ENCODE data around the gene CCNQ.

CCNQ gene

GRCh38 chrX:153628665-153629064, 29.7 kb upstream of the CCNQ start:
- peaks cover 5 to 6% of the 10 kb centered on the region in 2 donors for H3K27me3 ChIP-seq (ENCODE audit: control insufficient read depth in 2 of 2, insufficient read depth in 2 of 2, low read length in 2 of 2)
- H3K9me3 ChIP-seq (ENCODE audit: control insufficient read depth in 2 of 2, low read length in 2 of 2) = peaks cover 0 to 5% of the 10 kb centered on the region in 2 donors
- no peak overlapping the region for H3K27ac ChIP-seq (ENCODE audit: low read depth in 2 of 2, low read length in 2 of 2)
- H3K4me3 ChIP-seq (ENCODE audit: low read length in 2 of 2) = no peak overlapping the region
- no peaks in the 10 kb centered on the region for H3K4me1 ChIP-seq (ENCODE audit: control insufficient read depth in 2 of 2, insufficient read depth in 2 of 2, low read length in 2 of 2)
- no peaks in the 10 kb centered on the region for H3K36me3 ChIP-seq (ENCODE audit: control insufficient read depth in 2 of 2, insufficient read depth in 2 of 2, low read length in 2 of 2)
- H3K9ac ChIP-seq (ENCODE audit: low read depth in 1 of 2, low read length in 2 of 2) = no peak overlapping the region

- Histone ChIP-seq H3K4me1 (ENCODE audit: control insufficient read depth in 2 of 2, insufficient read depth in 2 of 2, low read length in 2 of 2) (no peaks in the 10 kb centered on the region), H3K36me3 (ENCODE audit: control insufficient read depth in 2 of 2, insufficient read depth in 2 of 2, low read length in 2 of 2) (no peaks in the 10 kb centered on the region), H3K27me3 (ENCODE audit: control insufficient read depth in 2 of 2, insufficient read depth in 2 of 2, low read length in 2 of 2) (peaks cover 8 to 10% of the 10 kb centered on the region in 2 donors), H3K9ac (ENCODE audit: low read depth in 1 of 2, low read length in 2 of 2) (no peak overlapping the region), H3K27ac (ENCODE audit: low read depth in 2 of 2, low read length in 2 of 2) (no peak overlapping the region), H3K4me3 (ENCODE audit: low read length in 2 of 2) (no peak overlapping the region), H3K9me3 (ENCODE audit: control insufficient read depth in 2 of 2, low read length in 2 of 2) (peaks cover 0 to 5% of the 10 kb centered on the region in 2 donors)
Measured at GRCh38 chrX:153628129-153628528, 29.2 kb upstream of the CCNQ start.

GRCh38 chrX:153627675-153628111, 28.8 kb upstream of the CCNQ start:
- Histone ChIP-seq H3K27ac (ENCODE audit: low read depth in 2 of 2, low read length in 2 of 2) (no peak overlapping the region), H3K4me3 (ENCODE audit: low read length in 2 of 2) (no peak overlapping the region), H3K9me3 (ENCODE audit: control insufficient read depth in 2 of 2, low read length in 2 of 2) (peaks cover 0 to 5% of the 10 kb centered on the region in 2 donors), H3K27me3 (ENCODE audit: control insufficient read depth in 2 of 2, insufficient read depth in 2 of 2, low read length in 2 of 2) (peaks cover 12 to 15% of the 10 kb centered on the region in 2 donors), H3K9ac (ENCODE audit: low read depth in 1 of 2, low read length in 2 of 2) (no peak overlapping the region), H3K36me3 (ENCODE audit: control insufficient read depth in 2 of 2, insufficient read depth in 2 of 2, low read length in 2 of 2) (no peaks in the 10 kb centered on the region), H3K4me1 (ENCODE audit: control insufficient read depth in 2 of 2, insufficient read depth in 2 of 2, low read length in 2 of 2) (no peaks in the 10 kb centered on the region)

- Histone ChIP-seq H3K36me3 (ENCODE audit: control insufficient read depth in 2 of 2, insufficient read depth in 2 of 2, low read length in 2 of 2) (no peaks in the 10 kb centered on the region), H3K9me3 (ENCODE audit: control insufficient read depth in 2 of 2, low read length in 2 of 2) (peaks cover 0 to 5% of the 10 kb centered on the region in 2 donors), H3K9ac (ENCODE audit: low read depth in 1 of 2, low read length in 2 of 2) (no peak overlapping the region), H3K4me3 (ENCODE audit: low read length in 2 of 2) (no peak overlapping the region), H3K4me1 (ENCODE audit: control insufficient read depth in 2 of 2, insufficient read depth in 2 of 2, low read length in 2 of 2) (no peaks in the 10 kb centered on the region), H3K27me3 (ENCODE audit: control insufficient read depth in 2 of 2, insufficient read depth in 2 of 2, low read length in 2 of 2) (peaks cover 13 to 17% of the 10 kb centered on the region in 2 donors), H3K27ac (ENCODE audit: low read depth in 2 of 2, low read length in 2 of 2) (no peak overlapping the region)
Measured at GRCh38 chrX:153626863-153627674, 28.1 kb upstream of the CCNQ start.

- no peak overlapping the region for H3K9ac ChIP-seq (ENCODE audit: low read depth in 1 of 2, low read length in 2 of 2)
- H3K27me3 ChIP-seq (ENCODE audit: control insufficient read depth in 2 of 2, insufficient read depth in 2 of 2, low read length in 2 of 2) = peaks cover 13 to 22% of the 10 kb centered on the region in 2 donors
- no peaks in the 10 kb centered on the region for H3K4me1 ChIP-seq (ENCODE audit: control insufficient read depth in 2 of 2, insufficient read depth in 2 of 2, low read length in 2 of 2)
- no peak overlapping the region for H3K27ac ChIP-seq (ENCODE audit: low read depth in 2 of 2, low read length in 2 of 2)
- peaks cover 0 to 2% of the 10 kb centered on the region in 2 donors for H3K9me3 ChIP-seq (ENCODE audit: control insufficient read depth in 2 of 2, low read length in 2 of 2)
- H3K36me3 ChIP-seq (ENCODE audit: control insufficient read depth in 2 of 2, insufficient read depth in 2 of 2, low read length in 2 of 2) = no peaks in the 10 kb centered on the region
- no peak overlapping the region for H3K4me3 ChIP-seq (ENCODE audit: low read length in 2 of 2)
Measured at GRCh38 chrX:153626025-153626633, 27.2 kb upstream of the CCNQ start.

- Histone ChIP-seq H3K4me3 (ENCODE audit: low read length in 2 of 2) (no peak overlapping the region), H3K27ac (ENCODE audit: low read depth in 2 of 2, low read length in 2 of 2) (no peak overlapping the region), H3K4me1 (ENCODE audit: control insufficient read depth in 2 of 2, insufficient read depth in 2 of 2, low read length in 2 of 2) (no peaks in the 10 kb centered on the region), H3K9ac (ENCODE audit: low read depth in 1 of 2, low read length in 2 of 2) (no peak overlapping the region), H3K27me3 (ENCODE audit: control insufficient read depth in 2 of 2, insufficient read depth in 2 of 2, low read length in 2 of 2) (peaks cover 13 to 22% of the 10 kb centered on the region in 2 donors), H3K9me3 (ENCODE audit: control insufficient read depth in 2 of 2, low read length in 2 of 2) (no peaks in the 10 kb centered on the region), H3K36me3 (ENCODE audit: control insufficient read depth in 2 of 2, insufficient read depth in 2 of 2, low read length in 2 of 2) (no peaks in the 10 kb centered on the region)
Measured at GRCh38 chrX:153625271-153626024, 26.5 kb upstream of the CCNQ start.

- Histone ChIP-seq H3K4me3 (ENCODE audit: low read length in 2 of 2) (no peak overlapping the region), H3K36me3 (ENCODE audit: control insufficient read depth in 2 of 2, insufficient read depth in 2 of 2, low read length in 2 of 2) (no peaks in the 10 kb centered on the region), H3K9me3 (ENCODE audit: control insufficient read depth in 2 of 2, low read length in 2 of 2) (no peaks in the 10 kb centered on the region), H3K4me1 (ENCODE audit: control insufficient read depth in 2 of 2, insufficient read depth in 2 of 2, low read length in 2 of 2) (no peaks in the 10 kb centered on the region), H3K27ac (ENCODE audit: low read depth in 2 of 2, low read length in 2 of 2) (no peak overlapping the region), H3K27me3 (ENCODE audit: control insufficient read depth in 2 of 2, insufficient read depth in 2 of 2, low read length in 2 of 2) (peaks cover 14 to 22% of the 10 kb centered on the region in 2 donors), H3K9ac (ENCODE audit: low read depth in 1 of 2, low read length in 2 of 2) (no peak overlapping the region)
Measured at GRCh38 chrX:153624196-153625091, 25.5 kb upstream of the CCNQ start.

GRCh38 chrX:153623310-153624029, 24.5 kb upstream of the CCNQ start:
- Histone ChIP-seq H3K27me3 (ENCODE audit: control insufficient read depth in 2 of 2, insufficient read depth in 2 of 2, low read length in 2 of 2) (peaks cover 17 to 22% of the 10 kb centered on the region in 2 donors), H3K9ac (ENCODE audit: low read depth in 1 of 2, low read length in 2 of 2) (no peak overlapping the region), H3K4me1 (ENCODE audit: control insufficient read depth in 2 of 2, insufficient read depth in 2 of 2, low read length in 2 of 2) (no peaks in the 10 kb centered on the region), H3K36me3 (ENCODE audit: control insufficient read depth in 2 of 2, insufficient read depth in 2 of 2, low read length in 2 of 2) (no peaks in the 10 kb centered on the region), H3K4me3 (ENCODE audit: low read length in 2 of 2) (no peak overlapping the region), H3K9me3 (ENCODE audit: control insufficient read depth in 2 of 2, low read length in 2 of 2) (no peaks in the 10 kb centered on the region), H3K27ac (ENCODE audit: low read depth in 2 of 2, low read length in 2 of 2) (no peak overlapping the region)

GRCh38 chrX:153622661-153623309, 23.8 kb upstream of the CCNQ start:
- Histone ChIP-seq H3K27ac (ENCODE audit: low read depth in 2 of 2, low read length in 2 of 2) (no peak overlapping the region), H3K4me3 (ENCODE audit: low read length in 2 of 2) (no peak overlapping the region), H3K9ac (ENCODE audit: low read depth in 1 of 2, low read length in 2 of 2) (no peak overlapping the region), H3K9me3 (ENCODE audit: control insufficient read depth in 2 of 2, low read length in 2 of 2) (no peaks in the 10 kb centered on the region), H3K27me3 (ENCODE audit: control insufficient read depth in 2 of 2, insufficient read depth in 2 of 2, low read length in 2 of 2) (peaks cover 21 to 25% of the 10 kb centered on the region in 2 donors), H3K36me3 (ENCODE audit: control insufficient read depth in 2 of 2, insufficient read depth in 2 of 2, low read length in 2 of 2) (no peaks in the 10 kb centered on the region), H3K4me1 (ENCODE audit: control insufficient read depth in 2 of 2, insufficient read depth in 2 of 2, low read length in 2 of 2) (no peaks in the 10 kb centered on the region)

Measured in mucosa of rectum (tissue), 2 donors.